CD4-positive, alpha-beta T cell treated with Interleukin-2 at 100 ng/mL for 4 hours (primary cell): Measurements from ENCODE around the gene RANBP9.
A peak's percentile ranks its signal among the peaks of the same experiment; 100 is the strongest.

Experiments
- DNase-seq: peaks from one replicate; pipeline ENCODE4 v3.0.0-alpha.2; 2020; ENCODE audit warnings: low spot score

RANBP9 gene

DNA sequence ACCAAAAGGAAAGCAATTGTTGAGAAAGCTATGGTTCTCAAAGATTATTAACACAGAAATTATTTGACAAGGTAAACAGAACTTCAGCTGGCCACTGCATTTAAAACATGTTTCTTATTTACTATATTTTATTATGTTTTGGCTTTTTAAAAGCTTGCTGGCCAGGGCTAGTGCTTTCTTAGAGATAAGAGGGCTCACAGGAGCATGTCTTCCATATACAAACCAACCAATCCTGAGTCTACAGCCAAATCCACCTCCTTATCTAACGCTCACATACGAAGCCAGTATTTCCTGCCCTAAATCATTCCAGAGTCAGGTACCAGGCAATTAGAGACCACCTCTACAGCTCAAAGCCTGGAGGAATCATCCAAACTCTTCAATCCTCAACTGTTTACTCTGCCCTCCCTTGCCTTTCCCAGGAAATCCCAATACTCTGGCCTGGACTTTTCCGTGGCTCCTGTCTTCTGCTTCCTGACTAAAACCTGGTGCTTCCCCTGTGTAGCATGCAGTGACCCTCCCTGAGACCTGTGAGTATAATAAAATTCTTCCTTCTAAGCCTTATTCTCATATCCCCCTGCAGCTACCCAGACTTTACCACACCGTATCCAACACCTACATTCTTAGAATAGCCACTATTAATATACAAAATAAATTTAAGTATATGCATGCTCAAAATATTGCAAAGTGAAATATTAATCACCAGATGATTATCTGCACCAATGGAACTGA is 33.2 kb downstream of the RANBP9 start:
- no peak for DNase-seq

- DNase-seq = no peak
Measured at GRCh38 chr6:13677878-13678254, 33.8 kb downstream of the RANBP9 start.

- no peak for DNase-seq
Measured at GRCh38 chr6:13676551-13677156, 35.0 kb downstream of the RANBP9 start.

DNA sequence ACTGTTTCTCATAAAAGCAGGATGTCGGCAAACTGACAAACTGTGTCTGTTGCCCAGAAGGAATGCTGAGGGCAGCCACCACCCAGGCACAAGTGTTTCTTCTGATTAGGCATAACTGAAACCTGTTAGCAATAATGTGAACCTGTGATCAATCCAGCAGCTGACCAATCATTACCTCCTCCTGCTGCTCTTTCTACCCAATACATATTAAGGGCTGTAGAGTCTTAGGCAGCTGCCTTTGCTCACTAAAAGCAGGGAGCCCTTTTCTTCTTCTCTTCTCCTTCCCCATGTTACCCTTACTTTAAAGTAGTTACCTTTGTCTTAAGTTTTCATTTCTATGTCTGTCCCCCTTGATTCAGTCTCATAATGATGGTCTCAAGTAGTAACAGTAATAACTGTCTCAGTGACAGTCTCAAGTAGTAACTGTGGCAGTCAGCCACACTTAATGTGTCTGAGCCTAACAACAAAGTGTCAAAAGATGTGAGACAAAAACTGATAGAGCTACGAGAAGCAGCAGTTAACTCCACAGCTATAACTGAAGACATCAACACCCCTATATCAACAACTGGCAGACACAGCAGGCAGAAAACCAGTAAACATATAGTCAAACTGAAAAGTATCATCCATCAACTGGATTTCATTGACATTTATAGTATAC is 37.0 kb downstream of the RANBP9 start:
- DNase-seq = no peak

DNA sequence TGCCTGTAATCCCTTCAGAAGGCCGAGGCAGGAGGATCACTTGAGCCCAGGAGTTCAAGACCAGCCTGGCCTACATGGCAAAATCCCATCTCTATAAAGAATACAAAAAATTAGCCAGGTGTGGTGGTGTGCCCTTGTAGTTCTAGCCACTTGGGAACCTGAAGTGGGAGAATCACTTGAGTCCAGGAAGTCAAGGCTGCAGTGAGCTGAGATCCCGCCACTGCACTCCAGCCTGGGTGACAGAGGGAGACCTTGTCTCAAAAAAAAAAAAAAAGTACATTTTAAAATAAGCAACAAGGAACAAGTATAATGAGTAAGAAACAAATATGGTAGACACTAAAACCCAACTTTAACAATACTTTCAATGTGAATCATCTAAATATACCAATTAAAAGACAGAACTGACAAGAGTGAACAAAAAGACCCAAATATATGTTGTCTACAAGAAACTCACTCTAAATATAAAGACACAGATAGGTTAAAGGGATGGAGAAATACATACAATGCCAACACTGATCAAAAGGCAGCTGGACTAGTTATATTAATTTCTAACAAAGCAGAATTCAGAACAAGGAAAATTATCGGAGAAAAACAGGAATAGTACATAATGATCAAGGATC is 37.7 kb downstream of the RANBP9 start:
- no peak for DNase-seq

DNA sequence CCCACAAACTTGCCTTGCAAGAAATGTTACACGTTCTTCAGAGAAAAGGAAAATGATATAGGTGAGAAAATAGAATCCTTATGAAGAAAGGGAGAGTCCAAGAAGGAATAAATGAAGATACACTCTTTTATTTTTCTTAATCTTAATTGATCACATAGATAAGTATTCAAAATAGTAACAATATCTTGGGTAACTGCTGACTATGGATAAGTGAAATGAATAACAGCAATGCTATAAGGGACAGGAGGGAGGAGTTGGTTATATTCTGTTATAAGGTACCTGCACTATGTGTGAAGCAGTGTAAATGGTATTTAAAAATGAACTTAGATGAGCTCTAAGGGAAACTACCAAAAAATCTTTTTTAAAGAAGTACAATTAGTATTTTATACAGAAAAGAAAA is 38.3 kb downstream of the RANBP9 start:
- no peak for DNase-seq

DNA sequence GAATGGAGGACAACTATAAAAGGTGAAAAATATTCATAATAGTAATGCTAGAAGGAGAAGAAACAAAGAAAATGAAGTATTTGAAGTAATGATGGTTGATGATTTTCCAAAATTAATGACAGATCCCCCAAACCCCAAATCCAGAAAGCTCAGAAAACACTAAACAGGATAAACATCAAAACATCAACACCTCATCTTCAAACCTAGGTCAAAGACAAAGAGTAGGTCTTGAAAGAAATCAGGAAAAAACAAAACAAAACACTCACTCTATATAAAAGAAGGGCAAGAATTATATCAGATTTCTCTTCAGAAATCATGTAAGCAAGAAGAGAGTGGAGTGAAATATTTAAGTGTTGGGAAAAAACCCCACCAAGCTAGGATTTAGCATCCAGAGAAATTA is 38.7 kb downstream of the RANBP9 start:
- no peak for DNase-seq

- no peak for DNase-seq
Measured at GRCh38 chr6:13671548-13672127, 40.0 kb downstream of the RANBP9 start.

DNA sequence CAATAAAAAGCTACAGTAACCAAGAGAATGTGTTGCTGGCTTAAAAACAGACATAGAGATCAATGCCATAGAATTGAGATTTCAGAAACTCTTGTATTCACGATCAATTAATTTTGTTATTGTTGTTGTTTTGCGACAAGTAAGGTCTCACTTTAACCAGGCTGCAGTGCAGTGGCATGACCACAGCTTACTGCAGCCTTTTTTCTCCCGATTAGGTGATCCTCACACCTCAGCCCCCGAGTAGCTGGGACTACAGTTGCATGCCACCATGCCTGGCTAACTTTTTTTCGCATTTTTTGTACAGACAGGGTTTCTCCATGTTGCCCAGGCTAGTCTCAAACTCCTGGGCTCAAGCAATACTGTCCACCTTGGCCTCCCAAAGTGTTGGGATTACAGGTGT is 42.2 kb downstream of the RANBP9 start:
- no peak for DNase-seq

- DNase-seq = peak; percentile 38
Measured at GRCh38 chr6:13668291-13668928, 43.2 kb downstream of the RANBP9 start.

DNA sequence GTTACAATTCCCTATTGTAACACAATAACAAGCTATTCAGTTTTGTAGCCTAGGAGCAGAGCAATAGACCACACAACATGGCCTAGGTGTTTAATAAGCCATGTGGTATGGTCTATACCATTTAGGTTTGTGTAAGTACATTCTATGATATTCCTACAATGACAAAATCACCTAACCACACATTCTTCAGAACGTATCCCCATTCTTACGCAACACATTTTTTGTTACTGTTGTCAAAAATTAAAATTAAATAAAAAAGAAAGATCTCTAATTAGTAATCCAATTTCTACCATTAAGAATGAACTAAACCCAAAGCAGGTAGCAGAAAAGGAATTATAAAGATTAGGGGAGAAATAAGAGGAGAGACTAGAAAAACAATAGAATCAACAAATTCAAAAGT is 44.0 kb downstream of the RANBP9 start:
- no peak for DNase-seq

DNA sequence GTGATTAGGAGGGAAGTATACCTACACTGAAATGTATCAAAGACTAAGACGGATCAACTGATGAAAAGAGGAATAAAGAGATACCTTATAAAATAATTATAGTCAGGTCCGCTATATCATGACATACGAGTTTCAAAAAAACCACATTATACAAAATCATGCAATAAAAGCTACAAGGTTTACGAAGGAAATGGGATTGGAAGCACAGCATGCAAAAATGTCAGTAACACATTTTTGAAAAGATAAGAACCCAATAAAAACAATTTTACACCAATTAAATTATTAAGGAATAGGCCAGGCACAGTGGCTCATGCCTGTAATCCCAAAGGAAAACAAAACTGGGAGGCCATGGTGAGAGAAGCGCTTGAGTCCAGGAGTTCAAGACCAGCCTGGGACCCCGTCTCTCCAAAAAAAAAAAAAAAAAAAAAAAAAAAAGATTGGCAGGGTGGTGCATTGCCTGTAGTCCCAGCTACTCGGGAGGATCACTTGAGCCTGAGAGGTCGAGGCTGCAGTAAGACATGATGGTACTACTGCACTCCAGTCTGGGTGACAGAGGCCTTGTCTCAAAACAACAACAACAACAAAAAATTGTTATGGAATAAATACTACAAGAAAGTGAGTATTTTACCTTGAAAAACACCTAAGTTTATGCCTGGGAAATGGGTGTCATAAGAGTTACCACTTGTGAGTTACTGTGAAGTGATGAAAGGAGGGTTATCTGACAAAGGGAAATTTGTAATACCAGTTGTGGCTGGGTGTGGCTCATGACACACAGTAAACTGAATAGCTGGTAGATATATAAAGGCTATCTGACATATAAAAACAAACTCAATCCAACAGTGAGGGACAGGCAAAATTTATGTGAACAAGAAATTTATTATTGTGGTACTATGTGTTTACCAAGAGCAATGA is 45.2 kb downstream of the RANBP9 start:
- DNase-seq = peak; percentile 68

- no peak for DNase-seq
Measured at GRCh38 chr6:13664703-13665352, 46.8 kb downstream of the RANBP9 start.

DNA sequence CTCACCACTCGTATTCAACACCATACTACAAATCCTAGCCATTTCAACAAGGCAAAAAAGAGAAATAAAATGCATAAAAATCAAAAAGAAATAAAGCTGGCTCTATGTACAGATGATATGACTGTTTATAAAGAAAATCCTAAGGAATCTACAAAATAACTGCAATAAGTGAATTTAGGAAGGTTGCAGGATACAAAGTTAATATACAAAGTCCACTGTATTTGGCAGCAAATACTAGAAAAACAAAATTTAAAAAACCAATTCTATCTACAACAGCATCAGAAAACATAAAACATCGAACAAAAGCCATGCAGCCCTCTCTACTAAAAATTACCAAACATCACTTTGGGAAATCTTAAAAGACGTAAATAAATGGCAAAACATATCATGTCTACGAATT is 47.6 kb downstream of the RANBP9 start:
- DNase-seq = no peak

GRCh38 chr6:13662651-13663334 is 48.8 kb downstream of the RANBP9 start:
- no peak for DNase-seq

- no peak for DNase-seq
Measured at GRCh38 chr6:13661647-13662046, 50.0 kb downstream of the RANBP9 start.

GRCh38 chr6:13660893-13661292 is 50.7 kb downstream of the RANBP9 start:
- no peak for DNase-seq

DNA sequence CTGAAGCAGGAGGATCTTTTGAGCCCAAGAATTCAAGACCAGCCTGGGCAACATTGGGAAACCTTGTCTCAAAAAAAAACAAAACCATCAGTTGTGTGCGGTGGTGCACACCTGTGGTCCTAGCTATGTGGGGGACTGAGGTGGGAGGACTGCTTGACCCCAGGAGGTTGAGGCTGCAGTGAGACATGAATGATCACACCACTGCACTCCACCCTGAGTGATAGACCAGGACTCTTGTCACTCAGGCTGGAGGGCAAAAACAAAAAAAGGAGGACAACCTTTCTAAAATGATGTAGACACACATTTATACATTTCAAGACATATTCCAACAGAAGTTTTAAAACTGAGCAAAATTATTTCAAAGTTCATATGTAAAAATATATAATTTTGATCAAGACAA is 51.4 kb downstream of the RANBP9 start:
- DNase-seq = no peak

GRCh38 chr6:13655700-13656099 is 55.9 kb downstream of the RANBP9 start:
- no peak for DNase-seq

GRCh38 chr6:13654496-13654895 is 57.1 kb downstream of the RANBP9 start:
- DNase-seq = no peak
